NCI-H2081 treated with DMSO at 0.1 percent for 48 hours (cell line): Measurements from ENCODE around the gene FAT1.

Experiments
- DNase-seq: peaks from one replicate; lab custom pipeline; 2025; lab: John Stamatoyannopoulos, UW

Gene FAT1

GRCh38 chr4:186749611-186750281 lies 26.1 kb upstream of the FAT1 start:
- DNase-seq = no peak

- DNase-seq = no peak
Measured at GRCh38 chr4:186746581-186746980, 22.9 kb upstream of the FAT1 start.

GRCh38 chr4:186743261-186743660 lies 19.6 kb upstream of the FAT1 start:
- DNase-seq = no peak

- DNase-seq = no peak
Measured at GRCh38 chr4:186740822-186741221, 17.2 kb upstream of the FAT1 start.

GRCh38 chr4:186739802-186740434 lies 16.3 kb upstream of the FAT1 start:
- no peak for DNase-seq

GRCh38 chr4:186739317-186739716 lies 15.7 kb upstream of the FAT1 start:
- no peak for DNase-seq

- DNase-seq = no peak
Measured at GRCh38 chr4:186738421-186738820, 14.8 kb upstream of the FAT1 start.

GRCh38 chr4:186737427-186737826 lies 13.8 kb upstream of the FAT1 start:
- no peak for DNase-seq

- DNase-seq = no peak
Measured at GRCh38 chr4:186736466-186736865, 12.8 kb upstream of the FAT1 start.

- DNase-seq = no peak
Measured at GRCh38 chr4:186734251-186734650, 10.6 kb upstream of the FAT1 start.

- no peak for DNase-seq
Measured at GRCh38 chr4:186733778-186734177, 10.1 kb upstream of the FAT1 start.

- no peak for DNase-seq
Measured at GRCh38 chr4:186730621-186731020, 7.0 kb upstream of the FAT1 start.

GRCh38 chr4:186729856-186730255 lies 6.2 kb upstream of the FAT1 start:
- no peak for DNase-seq

- DNase-seq = no peak
Measured at GRCh38 chr4:186728631-186729271, 5.1 kb upstream of the FAT1 start.

- no peak for DNase-seq
Measured at GRCh38 chr4:186727977-186728519, 4.4 kb upstream of the FAT1 start.

- DNase-seq = no peak
Measured at GRCh38 chr4:186727169-186727976, 3.7 kb upstream of the FAT1 start.

GRCh38 chr4:186726426-186727168 lies 2.9 kb upstream of the FAT1 start:
- DNase-seq = no peak

- no peak for DNase-seq
Measured at GRCh38 chr4:186725469-186726425, 2.1 kb upstream of the FAT1 start.

GRCh38 chr4:186724864-186725468 lies 1.3 kb upstream of the FAT1 start:
- DNase-seq = no peak
